Stimulated activated CD4-positive, alpha-beta T cell treated with anti-CD3 and anti-CD28 coated beads, Interleukin-2, amount 100 ng/mL, for 48 hours (primary cell): ENCODE measurements around the gene METTL17.
"Not testable (repeated sequence)": the region's sequence is repeated elsewhere in the genome, so short reads cannot be mapped to it uniquely, and the experiment has no call there.

Experiments
- DNase-seq, 2 donors: peaks; one replicate each; pipeline ENCODE4 v3.0.0-alpha.2; 2020

The METTL17 gene, protein sequence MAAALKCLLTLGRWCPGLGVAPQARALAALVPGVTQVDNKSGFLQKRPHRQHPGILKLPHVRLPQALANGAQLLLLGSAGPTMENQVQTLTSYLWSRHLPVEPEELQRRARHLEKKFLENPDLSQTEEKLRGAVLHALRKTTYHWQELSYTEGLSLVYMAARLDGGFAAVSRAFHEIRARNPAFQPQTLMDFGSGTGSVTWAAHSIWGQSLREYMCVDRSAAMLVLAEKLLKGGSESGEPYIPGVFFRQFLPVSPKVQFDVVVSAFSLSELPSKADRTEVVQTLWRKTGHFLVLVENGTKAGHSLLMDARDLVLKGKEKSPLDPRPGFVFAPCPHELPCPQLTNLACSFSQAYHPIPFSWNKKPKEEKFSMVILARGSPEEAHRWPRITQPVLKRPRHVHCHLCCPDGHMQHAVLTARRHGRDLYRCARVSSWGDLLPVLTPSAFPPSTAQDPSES

DNA sequence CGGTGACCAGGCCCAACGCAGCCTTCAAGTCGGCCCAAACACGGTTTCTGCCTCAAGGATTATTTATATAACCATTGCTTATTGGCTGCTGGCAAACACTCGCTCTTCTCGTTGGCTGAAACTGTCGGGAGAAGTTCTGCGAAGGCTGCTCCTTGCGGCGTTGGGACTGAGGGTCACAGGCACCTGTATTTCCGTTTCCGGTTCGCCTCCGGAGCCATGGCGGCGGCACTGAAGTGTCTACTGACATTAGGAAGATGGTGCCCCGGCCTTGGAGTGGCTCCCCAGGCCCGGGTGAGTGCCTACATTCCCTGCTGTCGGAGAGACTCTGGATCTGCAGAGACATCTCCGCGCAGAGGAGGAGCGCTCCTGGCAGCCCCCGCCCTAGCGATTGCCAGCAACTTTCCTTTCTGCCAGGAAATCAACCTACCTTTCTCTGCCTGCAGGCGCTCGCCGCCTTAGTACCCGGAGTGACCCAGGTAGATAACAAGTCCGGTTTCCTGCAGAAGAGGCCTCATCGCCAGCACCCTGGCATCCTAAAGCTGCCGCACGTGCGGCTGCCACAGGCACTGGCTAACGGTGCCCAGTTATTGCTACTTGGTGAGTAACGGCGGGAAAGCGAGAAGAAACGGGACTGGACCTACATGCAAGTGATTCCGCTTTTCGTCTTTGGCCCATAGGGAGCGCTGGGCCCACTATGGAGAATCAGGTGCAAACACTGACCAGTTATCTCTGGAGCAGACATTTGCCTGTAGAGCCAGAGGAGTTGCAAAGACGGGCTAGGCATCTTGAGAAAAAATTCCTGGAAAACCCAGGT, at the start of gene METTL17:
Gene METTL17 (plus strand): TSS at position 194 of the 814 bp plus-strand sequence. CDS start 23 bp downstream, at position 217.
- peak; percentile 76 to 83 for DNase-seq

DNA sequence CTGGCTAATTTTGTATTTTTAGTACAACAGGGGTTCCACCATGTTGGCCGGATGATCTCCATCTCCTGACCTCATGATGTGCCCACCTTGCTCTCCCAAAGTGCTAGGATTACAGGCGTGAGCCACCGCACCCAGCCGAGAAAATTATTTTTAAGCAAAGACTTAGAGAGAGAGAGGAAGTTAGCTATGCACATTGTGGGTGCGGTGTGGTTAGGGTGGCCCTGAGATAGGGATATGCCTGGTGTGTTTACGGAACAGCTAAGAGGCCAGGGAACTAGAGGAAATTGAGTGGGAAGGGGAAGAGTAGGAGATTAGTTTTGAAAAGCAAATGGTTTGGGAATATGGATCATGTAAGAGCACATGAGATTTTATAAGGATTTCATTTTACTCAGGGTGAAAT, 44.6 kb upstream of the METTL17 start:
- DNase-seq = not testable (repeated sequence)

- DNase-seq = not testable (repeated sequence)
Observed at GRCh38 chr14:20946707-20947106, 43.1 kb upstream of the METTL17 start.

GRCh38 chr14:20954736-20955537, 34.8 kb upstream of the METTL17 start, which contains the start of gene RNASE2:
Gene RNASE2 (plus strand): TSS chr14:20955487. CDS start chr14:20955772, 285 bp downstream.
- not testable (repeated sequence) for DNase-seq

DNA sequence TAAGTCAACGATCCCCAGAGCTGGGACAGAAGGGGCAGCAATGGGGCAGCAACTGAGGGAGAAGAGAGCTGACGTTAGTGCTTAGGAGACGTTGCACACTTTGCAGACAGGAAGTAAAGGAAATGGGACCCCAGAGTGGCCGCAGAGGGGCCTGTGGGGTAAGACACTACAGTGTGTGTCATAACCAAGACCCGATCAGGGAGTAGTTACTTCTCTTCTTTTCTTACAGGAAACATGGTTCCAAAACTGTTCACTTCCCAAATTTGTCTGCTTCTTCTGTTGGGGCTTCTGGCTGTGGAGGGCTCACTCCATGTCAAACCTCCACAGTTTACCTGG, 34.3 kb upstream of the METTL17 start:
- DNase-seq = not testable (repeated sequence)

- no peak for DNase-seq
Observed at GRCh38 chr14:20956376-20956976, 33.3 kb upstream of the METTL17 start.

GRCh38 chr14:20958946-20959345, 30.8 kb upstream of the METTL17 start:
- DNase-seq = not testable (repeated sequence)

DNA sequence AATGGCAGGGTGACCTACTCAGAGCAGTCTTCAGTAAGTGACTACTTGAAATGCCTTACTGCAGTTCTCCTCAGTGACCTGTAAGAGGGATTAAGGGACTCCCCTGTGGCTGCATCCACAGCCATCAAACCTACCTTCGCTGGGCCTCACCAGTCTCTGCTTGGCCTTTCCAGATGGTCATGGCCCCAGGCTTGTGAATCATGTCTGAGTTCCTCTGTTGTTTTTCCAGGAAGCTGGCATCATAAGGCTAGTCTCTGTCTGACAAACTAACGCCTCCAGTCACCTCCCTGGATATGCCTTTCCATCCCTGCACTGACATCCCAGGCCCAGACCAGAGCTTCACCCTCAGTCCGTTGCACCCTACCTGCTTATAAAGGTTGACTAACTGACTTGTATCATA, 20.4 kb upstream of the METTL17 start:
- no peak for DNase-seq

DNA sequence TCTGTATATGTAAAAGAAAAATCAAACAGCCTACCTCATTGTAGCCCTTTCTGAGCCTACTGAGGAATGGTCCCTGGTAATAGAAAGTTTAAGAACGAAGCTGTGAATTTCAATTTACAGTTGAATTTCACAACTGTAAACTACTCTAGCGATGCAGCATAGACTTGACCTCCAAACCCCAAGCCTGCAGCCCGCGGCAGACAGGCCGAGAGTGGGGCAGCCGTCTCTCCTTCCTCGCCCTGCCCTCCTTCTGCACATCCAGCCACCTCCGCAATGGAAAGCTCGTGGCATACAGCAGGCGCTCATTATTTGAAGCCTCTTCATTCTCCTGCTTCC, 19.2 kb upstream of the METTL17 start:
- no peak for DNase-seq

DNA sequence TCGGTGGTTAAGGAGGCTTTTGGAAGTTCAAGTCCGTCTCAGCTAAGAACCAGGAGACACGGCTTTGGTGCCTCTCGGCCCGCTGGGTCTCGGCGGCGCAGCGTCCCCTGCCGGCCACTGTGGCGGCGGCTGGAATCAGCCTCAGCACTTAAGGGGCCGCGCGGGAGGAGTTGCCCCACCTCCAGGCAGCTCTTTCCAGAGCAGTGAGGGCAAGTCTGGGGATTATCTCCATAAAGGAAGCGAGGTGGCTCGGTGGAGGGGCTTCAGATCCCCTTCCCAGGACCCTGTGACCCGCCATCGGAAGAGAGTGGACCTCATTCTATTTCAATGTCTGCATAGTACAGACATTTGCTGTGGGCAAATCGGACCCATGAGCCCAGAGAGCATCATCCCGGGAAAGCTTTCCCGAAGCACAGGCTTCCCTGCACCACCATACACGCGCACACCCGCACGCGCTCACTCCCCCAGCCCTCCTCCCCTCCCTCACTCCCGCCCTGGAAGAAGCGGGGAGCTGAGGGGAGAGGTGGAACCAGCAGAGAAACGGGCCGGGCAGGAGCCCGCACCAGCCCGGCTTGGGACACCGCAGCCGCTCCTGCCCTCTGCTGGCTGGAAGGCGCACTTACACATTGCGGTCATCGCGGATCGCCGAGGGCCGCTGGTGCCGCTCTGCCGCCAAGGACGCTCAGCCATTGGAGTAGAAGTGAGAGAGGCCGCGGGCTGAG, 18.6 kb upstream of the METTL17 start:
- peak; percentile 80 to 81 for DNase-seq

DNA sequence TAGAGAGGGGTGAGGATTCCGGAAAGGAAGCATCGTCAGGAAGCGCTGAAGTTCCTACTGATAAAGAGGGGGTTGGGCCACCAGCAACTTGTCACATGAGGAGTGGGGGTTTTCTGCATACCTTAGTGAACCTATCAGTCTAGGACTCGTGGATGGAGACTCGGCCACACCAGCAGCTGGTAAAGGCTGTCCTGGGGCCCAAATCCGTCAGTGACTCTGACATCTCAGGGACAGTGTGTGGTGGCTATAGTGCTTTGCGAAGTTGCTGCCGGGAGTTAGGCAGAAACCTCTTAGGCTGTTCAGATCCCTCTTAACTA, 18.1 kb upstream of the METTL17 start:
- no peak for DNase-seq

DNA sequence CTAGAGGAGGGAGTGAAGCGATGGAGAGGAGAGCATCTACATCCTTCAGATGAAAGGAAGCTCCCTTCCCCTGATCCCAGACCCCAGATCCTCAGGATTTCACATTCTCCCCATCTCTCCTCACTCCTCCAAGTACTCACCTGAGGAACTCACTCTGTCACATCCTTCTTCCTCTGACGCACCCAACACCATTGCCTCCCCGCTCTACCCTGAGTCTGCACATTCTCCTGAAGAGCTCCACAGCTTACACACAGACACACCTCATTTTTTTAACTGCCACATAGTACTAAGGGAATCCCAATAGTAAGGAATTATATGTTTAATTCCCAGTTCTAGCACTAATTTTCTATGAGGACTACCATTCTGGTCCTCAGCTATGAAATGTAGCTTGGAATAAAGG, 16.3 kb upstream of the METTL17 start:
- no peak for DNase-seq

DNA sequence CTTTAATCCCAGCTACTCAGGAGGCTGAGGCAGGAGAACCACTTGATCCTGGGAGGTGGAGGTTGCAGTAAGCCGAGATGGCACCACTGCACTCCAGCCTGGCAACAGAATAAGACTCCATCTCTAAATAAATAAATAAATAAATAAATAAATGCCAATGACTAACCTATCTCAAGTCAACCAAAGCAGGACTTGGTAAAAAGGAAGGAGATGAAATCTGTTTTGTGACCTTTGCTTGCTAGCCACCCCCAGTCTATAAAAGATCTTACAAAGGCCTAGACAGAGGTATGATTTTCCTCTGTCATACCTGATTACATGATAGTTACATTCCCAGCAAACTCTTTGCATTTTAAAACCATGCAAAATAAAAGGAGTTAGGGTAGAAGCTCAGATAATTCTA, 13.5 kb upstream of the METTL17 start:
- DNase-seq = no peak

DNA sequence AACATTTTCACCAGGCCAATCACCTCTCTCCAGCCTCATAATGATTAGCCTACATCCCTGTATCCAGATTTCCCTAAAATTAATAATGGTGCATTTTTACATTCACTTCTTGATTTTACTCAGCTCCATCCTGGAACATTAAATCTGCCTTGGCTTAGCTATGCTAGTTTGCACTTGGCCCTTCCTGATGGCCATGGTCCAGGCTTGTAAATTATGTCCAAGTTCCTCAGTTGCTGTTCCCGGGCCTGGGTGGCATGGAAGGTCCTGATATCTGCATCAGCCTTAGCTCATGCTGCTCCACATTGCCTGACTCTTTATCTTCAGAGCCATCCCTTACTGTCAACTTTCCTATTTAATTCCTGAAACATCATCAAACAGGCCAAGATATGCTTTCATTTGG, 11.1 kb upstream of the METTL17 start:
- DNase-seq = no peak

DNA sequence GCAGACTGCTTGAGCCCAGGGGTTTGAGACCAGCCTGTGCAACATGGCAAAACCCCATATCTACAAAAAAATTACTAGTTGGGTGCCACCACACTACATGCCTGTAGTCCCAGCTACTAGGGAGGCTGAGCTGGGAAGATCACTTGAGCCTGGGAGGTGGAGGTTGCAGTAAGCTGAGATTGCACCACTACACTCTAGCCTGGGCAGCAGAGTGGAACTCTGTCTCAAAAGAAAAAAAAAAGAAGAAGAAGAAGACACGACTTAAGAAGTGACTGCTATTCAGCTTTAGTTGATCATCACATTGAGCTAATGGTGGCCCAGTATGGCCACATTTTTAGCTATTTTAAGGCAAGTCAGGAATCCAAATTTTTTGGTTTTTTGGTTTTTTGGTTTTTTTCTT, 8.9 kb upstream of the METTL17 start:
- no peak for DNase-seq

- no peak for DNase-seq
Observed at GRCh38 chr14:20982646-20983369, 7.0 kb upstream of the METTL17 start.

DNA sequence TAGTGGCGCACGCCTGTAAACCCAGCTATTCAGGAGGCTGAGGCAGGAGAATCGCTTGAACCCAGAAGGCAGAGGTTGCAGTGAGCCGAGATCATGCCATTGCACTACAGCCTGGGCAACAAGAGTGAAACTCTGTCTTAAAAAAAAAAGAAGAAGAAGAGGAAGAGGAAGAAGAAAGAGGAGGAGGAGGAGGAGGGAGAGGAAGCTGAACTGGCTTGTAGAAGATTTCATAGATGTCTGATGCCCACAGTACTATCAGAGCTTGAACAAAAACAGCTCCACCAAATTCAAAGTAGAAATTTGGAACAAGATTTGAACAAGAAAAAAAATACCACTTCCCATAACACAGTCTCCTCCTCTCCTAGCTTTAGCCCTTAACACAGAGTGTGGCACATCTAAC, 4.1 kb upstream of the METTL17 start:
- DNase-seq = not testable (repeated sequence)

DNA sequence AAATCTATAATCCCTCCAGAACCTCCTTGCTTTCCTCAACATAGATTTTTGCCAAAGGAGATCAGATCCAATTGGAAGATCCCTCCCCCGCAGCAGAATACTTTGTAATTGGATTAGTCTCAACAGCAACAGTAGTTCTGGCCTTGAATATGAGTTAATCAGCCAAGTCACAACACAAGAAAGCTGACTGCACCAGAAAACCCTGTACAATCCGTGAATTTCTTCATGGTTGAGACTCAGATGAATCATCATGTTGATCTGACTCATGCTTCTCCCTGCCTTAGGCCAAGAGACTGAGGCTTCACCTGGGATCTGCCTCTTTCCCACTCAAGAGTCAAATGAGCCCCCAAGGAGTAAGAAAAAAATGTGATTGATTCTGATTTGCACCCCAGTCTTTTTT, 3.0 kb upstream of the METTL17 start:
- DNase-seq = no peak

- no peak for DNase-seq
Observed at GRCh38 chr14:20988717-20989470, 886 bp upstream of the METTL17 start.

DNA sequence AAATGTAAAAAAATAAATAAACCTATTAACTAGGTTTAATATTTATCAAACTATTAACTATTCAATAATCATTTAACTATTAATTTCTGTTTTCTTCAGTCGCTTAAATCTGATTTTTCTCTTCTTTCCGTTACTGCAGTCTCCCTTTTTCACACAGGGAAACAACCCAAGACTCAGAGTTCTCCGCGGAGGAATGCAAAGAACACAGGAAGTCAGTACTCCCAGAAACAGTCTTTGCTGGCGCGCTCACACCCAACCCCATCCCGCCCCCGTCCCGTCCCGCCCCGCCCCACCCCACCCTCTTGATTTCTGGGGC, 351 bp upstream of the METTL17 start:
- DNase-seq = no peak

- no peak for DNase-seq
Observed at GRCh38 chr14:20996521-20996920, 6.7 kb downstream of the METTL17 start.
